Limb (tissue), 2 donors: ENCODE measurements around the gene IL2RA.
"Not testable (repeated sequence)": the region's sequence is repeated elsewhere in the genome, so short reads cannot be mapped to it uniquely, and the experiment has no call there.

ENCODE experiments used
- DNase-seq, 2 donors: peaks; one replicate each; pipeline ENCODE4 v3.0.0-alpha.2; 2016; ENCODE audit errors: extremely low spot score in 2 of 2

The IL2RA gene

GRCh38 chr10:6014241-6014761 lies 47.9 kb downstream of the IL2RA start:
- DNase-seq: peak in 1 of 2 donors; percentile 43

GRCh38 chr10:6013413-6014192 lies 48.6 kb downstream of the IL2RA start:
- no peak for DNase-seq

- no peak for DNase-seq
Observed at GRCh38 chr10:6012121-6012905, 49.9 kb downstream of the IL2RA start.

GRCh38 chr10:6011558-6011957 lies 50.6 kb downstream of the IL2RA start:
- no peak for DNase-seq

DNA sequence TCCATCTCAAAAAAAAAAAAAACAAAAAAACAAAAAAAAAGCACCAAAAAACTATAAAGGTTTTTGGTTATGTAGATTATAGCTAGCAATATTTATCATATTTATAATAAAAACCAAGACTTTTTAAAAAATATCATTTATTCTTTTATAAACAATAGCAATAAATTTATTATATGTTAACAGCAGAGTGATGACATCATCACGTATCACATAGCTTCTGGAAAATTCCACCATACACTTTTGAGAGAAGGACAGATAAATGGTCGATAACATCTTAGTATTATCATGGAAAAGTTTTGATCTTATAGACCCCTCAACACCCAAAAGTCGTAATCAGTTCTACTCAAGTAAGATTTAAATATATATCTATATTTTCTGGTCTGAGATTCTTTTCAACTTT lies 51.6 kb downstream of the IL2RA start:
- DNase-seq: no peak

GRCh38 chr10:6009961-6010360 lies 52.2 kb downstream of the IL2RA start:
- no peak for DNase-seq

- no peak for DNase-seq
Observed at GRCh38 chr10:6009150-6009549, 53.0 kb downstream of the IL2RA start.

GRCh38 chr10:6008497-6009142 lies 53.5 kb downstream of the IL2RA start:
- DNase-seq: no peak

- DNase-seq: no peak
Observed at GRCh38 chr10:6006991-6007390, 55.2 kb downstream of the IL2RA start.

GRCh38 chr10:6006546-6006945 lies 55.6 kb downstream of the IL2RA start:
- no peak for DNase-seq

DNA sequence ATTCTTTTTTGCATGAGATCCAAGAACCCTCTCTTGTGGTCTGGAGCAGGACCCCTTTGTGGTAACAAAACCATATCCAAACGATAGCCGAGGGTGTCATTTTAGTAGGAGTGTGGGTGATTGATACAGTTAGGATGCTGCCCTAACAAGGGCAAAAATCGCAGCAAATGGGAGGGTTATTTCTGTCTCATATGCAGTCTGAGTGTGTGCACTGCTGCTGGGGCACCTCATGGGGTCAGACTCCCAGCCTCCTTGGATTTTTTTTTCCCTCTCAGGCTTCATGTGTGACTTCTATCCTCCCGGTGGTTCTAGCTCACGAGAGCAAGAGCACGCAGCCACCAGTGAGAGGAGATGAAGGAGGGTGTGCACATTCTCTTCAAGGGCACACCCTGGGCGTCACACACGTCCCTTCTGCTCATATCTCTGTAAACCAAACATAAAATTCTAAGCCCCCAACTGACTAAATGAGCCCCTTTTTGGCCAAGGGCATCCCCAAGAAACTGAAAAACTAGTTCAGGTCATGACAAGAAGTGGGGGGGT lies 56.2 kb downstream of the IL2RA start:
- DNase-seq: no peak

DNA sequence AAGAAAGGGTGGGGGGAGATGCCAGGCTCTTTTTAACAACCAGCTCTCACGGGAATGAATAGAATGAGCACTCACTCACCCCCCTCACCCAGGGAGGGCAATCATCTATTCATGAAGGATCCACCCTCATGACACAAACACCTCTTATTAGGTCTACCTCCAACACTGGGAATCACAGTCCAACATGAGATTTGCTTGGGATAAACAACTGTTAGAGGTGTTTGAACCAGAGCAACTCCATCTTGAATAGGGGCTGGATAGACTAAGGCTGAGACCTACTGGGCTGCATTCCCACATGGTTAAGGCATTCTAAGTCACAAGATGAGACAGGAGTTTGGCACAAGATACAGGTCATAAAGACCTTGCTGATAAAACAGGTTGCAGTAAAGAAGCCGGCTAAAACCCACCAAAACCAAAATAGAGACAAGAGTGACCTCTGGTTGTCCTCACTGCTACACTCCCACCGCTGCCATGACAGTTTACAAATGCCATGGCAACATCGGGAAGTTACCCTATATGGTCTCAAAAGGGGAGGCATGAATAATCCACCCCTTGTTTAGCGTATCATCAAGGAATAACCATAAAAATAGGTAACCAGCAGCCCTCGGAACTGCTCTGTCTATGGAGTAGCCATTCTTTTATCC lies 56.9 kb downstream of the IL2RA start:
- DNase-seq: not testable (repeated sequence)

- no peak for DNase-seq
Observed at GRCh38 chr10:6002809-6003510, 59.2 kb downstream of the IL2RA start.

GRCh38 chr10:5999440-6000165 lies 62.6 kb downstream of the IL2RA start:
- DNase-seq: no peak

- DNase-seq: no peak
Observed at GRCh38 chr10:5996696-5997095, 65.5 kb downstream of the IL2RA start.

- DNase-seq: no peak
Observed at GRCh38 chr10:5992398-5992797, 69.8 kb downstream of the IL2RA start.

GRCh38 chr10:5991708-5992107 lies 70.5 kb downstream of the IL2RA start:
- DNase-seq: no peak

DNA sequence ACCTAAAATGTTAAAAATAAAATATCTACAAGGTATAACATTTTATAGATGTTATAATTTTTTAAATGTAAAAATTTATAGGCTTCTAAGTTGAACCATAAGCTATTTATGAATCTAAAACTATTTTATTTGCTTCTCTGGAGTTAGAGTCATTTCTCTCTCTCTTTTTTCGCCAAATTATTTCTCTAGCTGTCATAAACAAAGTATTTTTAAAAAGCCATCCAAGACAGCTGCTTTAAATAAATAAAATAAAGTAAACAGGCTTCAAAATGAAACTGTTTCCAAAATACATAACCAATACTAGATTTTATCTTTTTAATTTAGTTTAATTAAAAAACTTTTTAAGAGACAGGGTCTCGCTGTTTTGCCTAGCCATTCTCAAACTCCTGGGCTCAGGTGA lies 72.4 kb downstream of the IL2RA start:
- no peak for DNase-seq

DNA sequence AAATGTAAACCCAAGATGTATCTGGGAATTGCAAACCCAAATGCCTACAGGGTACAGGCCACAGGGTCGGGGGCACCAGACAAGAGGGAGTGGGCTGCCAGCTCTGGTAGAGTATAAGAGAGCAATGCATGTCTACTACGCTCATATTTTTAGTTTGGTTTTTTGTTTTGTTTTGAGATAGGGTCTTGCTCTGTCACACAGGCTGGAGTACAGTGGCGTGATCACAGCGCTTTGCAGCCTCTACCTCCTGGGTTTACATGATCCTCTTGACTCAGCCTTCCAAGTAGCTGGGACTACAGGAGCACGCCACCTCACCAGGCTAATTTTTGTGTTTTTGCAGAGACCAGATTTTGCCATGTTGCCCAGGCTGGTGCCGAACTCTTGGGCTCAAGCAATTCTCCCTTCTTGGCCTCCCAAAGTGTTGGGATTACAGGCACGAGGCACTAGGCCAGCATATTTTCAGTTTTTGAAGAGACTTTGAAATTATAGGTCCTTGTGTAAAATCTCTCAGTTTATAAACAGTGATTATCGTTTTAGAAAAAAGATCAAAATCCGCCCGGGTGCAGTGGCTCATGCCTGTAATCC lies 73.7 kb downstream of the IL2RA start:
- DNase-seq: no peak

- no peak for DNase-seq
Observed at GRCh38 chr10:5987747-5988146, 74.4 kb downstream of the IL2RA start.
